Astrocyte (in vitro differentiated cells and primary cell): Measurements from ENCODE around the gene COMMD9.

Source experiments
- CTCF ChIP-seq: IDR thresholded peaks from 2 replicates; pipeline ENCODE4 v1.5.1; 2011; ENCODE audit warnings: low read depth, mild to moderate bottlenecking, inconsistent platforms, low read length, moderate library complexity; ENCODE audit not compliant: insufficient read depth
- EZH2 ChIP-seq: IDR thresholded peaks from 2 replicates; pipeline ENCODE4 v1.6.1; 2012; ENCODE audit warnings: mild to moderate bottlenecking, low read length, inconsistent platforms; ENCODE audit not compliant: insufficient read depth

GRCh38 chr11:36305047-36305446 lies 15.8 kb upstream of the COMMD9 start:
- TF ChIP-seq EZH2 (no peak), CTCF (no peak)
